ENCODE data around the gene CHST8.

- TF ChIP-seq CTCF (IDR thresholded peaks at IDR 0.05; ENCODE audit: insufficient read depth, low read depth, low read length) (no peak), EZH2 (IDR thresholded peaks at IDR 0.05; ENCODE audit: insufficient read depth, low read length) (no peak)
Observed at GRCh38 chr19:33749016-33749415, 127.3 kb downstream of the CHST8 start.
